GM19395 (cell line): Measurements from ENCODE around the gene PSMC4.

Source experiments
- ATAC-seq: cut with Tn5 transposase; IDR thresholded peaks from one replicate; pipeline ENCODE4 v1.9.1; 2021; ENCODE audit warnings: mild to moderate bottlenecking, moderate library complexity; ENCODE audit not compliant: unreplicated experiment

PSMC4 gene

DNA sequence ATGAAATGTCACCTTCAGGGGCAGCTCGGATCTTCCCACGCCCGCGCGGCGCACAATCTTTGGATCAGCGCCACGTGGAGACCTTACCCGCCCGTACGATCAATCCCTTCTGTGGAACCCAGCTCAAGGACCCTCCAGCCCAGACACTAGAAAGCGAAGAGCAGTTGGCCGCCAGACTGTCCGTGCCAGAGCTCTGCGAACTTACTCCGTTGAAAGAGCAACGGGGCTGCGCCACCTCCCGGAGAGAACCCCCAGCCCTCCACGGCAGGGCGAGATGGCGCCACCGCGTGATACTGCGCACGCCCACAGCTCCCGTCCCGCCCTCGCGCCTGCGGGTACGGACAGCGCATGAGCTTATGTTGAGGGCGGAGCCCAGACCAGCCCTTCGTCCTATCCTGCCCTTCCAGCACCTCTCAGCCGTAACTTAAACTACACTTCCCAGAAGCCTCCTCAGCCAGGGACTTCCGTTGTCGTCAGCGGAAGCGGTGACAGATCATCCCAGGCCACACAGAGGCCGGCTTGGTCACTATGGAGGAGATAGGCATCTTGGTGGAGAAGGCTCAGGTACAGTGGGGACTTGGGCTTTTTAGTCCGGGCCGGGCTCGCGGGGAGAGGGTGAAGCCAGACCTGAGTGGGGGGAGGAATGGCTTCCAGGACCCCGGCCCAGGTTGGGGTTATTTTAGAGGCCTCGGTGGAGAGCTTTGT lies at the start of gene PSMC4:
TSS of gene PSMC4 (plus strand) at position 491 of the 705 bp plus-strand sequence. CDS start at position 529, 38 bp downstream.
- ATAC-seq: peak; percentile 94

DNA sequence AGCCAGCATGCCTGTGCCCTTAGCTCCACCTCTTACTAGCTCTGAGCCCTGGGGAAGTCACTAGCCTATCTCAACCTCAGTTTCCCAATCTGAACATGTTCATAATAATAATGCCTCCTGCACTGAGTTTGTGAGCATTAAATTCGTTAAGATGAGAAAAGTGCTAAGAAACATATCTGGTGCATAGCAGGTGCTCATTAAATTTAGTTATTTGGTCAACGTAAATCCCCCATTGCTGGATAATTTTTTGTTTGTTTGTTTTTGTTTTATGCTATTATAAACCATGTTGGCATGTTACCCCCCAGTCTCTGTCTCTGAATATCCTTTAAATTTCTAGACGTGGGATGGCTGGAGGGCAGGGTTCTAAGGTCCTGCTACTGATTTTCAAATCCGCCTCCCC lies 47.1 kb upstream of the PSMC4 start:
- ATAC-seq: no peak

DNA sequence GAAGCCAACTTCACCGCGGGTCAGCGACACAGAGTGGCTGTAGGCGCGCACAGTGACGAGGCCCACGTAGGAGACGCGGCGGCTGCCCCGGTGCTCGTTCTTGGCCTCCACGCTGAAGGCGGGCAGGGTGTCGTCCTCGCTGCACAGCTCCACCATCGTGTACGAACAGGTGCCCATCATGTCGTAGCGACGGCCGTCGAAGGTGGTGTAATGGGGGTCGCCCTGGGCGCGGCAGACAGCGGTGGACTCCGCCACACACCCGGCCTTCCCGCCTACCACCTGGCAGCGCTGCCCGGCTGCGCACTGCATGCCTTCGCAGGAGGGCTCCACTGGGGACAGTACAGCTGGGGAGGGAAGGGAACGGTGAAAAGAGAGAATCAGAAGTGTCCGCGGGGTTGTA lies 46.6 kb upstream of the PSMC4 start:
- no peak for ATAC-seq

DNA sequence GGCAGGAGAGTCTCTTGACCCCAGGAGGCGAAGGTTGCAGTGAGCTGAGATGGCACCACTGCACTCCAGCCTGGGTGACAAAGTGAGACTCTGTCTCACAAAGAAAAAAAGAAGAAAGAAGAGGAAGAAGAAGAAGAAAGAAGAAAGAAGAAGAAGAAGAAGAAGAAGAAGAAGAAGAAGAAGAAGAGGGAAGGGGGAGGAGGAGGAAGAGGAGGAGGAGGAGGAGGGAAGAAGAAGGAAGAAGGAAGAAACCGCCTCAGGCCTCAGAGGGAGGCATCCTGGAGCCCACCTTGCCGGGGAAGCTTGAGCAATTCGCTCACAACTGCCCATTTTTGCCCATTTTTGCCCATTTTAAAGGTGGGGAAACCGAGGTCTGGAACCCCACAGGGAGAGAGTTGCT lies 46.0 kb upstream of the PSMC4 start:
- ATAC-seq: no peak

DNA sequence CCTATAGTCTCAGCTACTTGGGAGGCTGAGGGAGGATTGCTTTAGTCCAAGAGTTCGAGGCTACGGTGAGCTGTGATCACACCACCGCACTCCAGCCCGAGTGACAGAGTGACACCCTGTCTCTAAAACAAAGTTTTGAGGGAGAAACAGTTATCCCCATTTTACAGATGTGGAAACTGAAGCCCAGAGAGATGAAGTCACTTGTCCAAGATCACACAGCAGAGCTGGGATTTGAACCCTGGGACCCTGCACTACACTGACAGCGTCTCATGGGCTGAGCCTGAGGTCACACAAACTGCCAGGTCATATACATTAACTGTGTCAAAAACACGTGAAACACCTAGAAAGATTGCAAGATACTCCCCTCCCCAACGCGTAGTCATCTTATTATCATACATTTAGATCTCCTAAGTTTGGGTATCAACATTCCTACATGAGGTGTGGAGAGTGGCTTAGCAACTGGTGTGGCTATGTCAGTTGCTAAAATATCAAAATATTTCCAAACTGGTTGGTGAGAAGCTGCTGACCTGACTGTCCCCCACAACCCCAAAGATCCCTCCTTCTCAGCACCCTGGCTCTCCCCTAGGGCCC lies 44.7 kb upstream of the PSMC4 start:
- no peak for ATAC-seq

DNA sequence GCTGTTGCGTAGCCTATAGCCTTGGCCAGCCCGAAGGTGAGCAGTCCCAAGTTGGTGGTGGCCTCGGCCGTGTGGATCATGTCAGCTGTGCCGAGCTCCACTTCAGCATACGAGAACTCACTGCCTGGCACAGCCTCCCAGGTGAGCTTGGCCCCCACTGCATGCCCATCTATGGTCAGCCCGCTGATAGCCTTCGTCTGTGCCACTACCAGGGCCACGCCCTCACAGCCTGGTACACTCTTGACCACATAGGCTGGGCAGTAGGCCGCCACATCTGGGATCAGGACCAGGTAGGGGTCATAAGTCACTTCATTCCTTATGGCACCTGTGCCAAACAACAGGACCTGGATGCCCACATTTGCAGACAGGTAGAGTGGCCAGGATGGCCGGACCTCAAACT lies 43.9 kb upstream of the PSMC4 start:
- ATAC-seq: no peak

DNA sequence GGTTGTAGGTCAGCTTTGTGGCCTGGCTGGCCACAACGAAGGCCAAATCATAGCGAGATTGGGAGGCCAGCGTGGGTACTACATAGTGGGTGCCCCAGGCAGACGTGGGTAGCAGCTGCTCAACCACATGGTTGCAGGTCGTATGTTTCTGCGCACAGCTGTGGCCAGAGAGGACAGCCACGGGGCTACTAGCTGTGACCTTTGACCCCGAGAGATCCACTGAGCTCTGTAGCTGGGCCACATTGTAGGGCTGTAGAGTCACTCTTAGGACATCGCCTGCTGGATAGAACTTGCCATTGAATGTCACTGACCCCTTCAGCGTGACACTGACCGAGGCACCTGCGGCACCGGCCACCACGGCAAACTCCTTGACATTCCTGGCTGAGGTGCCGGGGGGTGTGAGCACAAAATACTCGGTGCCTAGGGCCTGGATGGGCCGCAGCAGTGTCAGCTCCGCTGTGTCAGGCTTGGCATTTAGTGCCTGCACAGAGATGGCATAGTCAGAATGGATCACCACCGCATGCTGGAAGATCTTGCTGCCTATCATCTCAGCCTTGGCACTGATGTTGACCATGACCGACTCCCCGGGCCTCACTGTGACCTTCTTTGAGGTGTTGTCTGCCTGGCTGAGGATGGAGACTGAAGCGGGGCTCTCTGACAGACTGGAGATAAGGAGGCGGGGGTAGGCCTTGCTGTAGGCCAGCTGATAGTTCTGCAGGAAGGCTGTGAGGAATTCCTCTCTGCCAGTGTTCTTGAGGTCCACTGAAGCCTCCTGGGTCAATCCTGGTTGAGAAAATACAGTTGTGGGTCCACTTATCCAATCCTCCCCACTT lies 43.2 kb upstream of the PSMC4 start:
- no peak for ATAC-seq

DNA sequence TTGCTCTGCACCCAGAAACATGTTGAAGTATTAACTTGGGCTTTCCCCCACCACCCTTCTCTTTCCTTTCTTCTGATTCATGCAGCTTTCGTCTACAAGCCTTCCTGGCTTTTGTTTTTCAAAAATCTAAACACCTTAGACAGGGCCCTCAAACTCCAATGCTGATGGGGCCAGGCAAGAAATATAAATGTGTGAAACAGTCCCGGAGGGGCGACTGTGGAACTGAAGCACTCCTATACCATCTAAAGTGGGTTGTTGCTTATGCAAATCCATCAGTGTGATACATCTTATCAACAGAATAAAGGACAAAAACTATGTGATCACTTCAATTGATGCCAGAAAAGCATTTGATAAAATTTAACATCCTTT lies 42.6 kb upstream of the PSMC4 start:
- ATAC-seq: no peak

DNA sequence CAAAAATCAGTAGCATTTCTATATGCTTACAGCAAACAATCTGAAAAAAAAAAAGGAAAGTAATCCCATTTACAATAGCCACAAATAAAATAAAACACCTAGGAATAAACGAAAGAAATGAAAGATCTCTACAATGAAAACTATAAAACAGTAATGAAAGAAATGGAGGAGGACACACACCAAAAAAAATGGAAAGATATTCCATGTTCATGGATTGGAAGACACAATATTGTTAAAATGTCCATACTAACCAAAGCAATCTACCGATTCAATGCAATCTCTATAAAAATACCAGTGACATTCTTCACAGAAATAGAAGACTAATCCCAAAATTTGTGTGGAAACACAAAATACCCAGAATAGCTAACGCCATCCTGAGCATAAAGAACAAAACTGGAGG lies 41.2 kb upstream of the PSMC4 start:
- no peak for ATAC-seq

DNA sequence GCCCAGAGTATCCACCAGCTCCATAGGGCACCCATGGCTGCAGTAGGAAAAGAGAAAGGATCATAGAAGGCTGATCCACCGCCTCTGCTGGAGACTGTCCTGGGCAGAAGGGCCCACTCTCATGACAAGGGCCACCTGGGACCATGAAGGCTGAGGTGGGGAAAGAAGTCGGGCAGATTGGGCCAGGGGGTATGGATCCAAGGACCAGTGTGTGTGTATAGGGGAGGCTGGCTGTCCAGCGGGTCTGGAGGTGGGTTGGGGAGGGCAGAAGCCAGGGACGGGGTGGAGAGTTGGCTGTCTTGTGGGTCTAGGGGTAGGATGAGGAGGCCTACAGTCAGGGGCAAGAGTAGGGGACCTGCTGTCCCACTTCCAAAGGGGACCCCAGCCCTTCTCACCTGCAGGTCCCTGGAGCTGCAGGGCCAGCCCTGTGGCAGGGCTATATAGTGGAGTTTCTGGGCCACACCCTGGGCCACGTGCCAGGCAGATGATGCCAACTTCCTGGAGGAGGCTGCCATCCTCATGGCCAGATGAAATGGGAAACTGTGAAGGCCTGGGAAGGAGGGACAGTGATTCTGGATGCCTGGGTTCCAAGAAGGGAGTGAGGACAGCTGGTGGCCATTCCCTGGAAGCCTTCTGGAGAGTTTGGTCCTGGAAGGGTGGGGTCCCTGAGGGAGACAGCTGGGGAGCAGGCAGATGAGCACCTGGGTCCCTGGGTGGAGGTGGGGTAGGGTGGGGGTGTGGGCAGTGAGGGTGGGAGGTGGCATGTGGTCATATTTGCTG lies 36.2 kb upstream of the PSMC4 start, which contains the start of gene FCGBP:
TSS of gene FCGBP (minus strand) at position 51 of the 780 bp plus-strand sequence.
- no peak for ATAC-seq

DNA sequence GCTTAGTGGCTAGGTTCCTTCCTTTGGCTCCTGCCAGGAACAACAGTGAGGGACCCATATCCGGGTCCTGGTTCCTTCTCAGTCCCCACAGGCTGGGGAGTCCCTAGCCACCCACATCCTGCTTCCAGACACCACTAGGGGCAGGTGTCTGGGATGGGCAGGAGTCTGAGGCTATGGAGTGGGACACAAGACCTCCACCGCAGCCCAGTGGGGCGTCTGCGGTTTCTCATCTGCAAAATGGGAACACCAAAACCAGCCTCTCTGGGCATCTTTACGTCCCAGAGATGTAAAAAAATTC lies 35.7 kb upstream of the PSMC4 start:
- ATAC-seq: no peak

DNA sequence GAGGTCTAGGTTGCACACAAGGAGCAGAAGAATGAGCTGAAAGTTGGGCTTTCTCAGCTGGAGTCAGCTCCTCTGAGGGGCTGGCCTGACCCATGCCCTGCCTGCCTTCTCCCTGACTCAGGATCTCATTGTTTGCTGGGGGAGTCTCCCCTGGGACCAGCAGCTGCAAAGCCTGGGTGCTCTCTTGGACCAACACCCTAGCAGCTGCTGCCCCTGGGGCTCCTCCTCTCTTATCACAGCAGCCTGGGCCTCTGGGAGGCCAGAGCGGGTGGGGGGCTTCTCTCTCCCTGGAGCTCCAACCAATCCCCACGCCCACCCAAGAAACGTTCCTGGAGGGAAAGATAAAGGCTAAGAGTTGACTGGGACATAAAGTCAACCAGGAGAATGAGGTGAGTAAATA lies 34.9 kb upstream of the PSMC4 start:
- ATAC-seq: no peak

DNA sequence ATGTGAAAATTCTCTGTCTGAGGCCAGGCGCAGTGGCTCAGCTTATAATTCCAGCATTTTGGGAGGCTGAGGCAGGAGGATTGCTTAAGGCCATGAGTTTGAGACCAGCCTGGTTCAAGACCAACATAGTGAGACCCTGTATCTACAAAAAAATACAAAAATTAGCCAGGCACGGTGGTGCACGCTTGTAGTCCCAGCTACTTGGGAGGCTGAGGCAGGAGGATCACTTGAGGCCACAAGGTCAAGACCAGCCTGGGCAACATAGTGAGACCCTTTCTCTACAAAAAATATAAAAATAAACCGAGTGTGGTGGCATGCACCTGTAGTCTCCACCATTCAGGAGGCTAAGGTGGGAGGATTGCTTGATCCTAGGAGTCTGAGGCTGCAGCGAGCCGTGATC lies 34.3 kb upstream of the PSMC4 start:
- ATAC-seq: no peak

DNA sequence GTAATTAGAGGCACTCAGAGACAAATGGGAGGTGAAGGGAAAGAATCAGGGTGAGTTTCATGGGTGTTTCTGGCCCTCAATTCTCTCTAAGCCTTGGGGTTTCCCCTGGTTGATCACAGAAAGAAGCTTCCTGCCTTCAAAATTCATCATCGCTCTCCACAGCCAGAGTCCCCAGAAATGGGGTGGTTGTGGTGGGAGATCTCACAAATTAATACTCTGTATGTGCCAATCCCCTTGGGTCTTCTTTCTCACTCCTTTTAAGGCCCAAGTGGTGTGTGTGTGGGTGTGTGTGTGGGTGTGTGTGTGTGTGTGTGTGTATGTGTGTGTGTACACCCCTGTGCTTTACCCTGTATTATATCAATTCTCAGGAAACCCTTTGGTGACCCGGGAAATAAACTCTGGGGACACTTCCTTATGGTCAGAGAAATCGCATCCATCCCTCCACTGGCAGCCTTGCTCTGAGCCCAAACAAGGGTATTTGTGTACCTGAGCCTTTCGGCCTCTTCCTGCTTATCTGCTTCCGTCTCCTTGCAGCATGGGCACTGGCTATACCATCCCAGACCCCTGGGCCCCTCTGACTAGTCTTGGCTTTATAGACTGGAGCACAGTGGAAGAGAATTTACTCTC lies 33.8 kb upstream of the PSMC4 start:
- no peak for ATAC-seq

DNA sequence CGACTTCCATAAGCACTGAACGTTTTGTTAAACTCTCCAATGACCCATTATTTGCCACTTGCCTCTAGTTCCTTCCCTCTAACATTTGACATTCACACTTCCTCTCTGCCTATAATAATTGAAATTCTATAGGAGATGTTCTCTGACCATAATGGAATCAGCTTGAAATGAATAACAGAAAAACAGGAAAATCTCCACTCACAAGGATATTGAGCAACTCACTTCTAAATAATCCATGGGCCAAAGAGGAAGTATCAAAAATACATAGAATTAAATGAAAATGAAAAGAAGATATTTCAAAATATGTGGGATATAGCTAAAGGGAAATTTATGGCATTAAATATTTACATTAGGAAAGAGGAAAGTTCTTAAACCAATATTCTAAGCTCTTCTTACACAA lies 33.2 kb upstream of the PSMC4 start:
- no peak for ATAC-seq

DNA sequence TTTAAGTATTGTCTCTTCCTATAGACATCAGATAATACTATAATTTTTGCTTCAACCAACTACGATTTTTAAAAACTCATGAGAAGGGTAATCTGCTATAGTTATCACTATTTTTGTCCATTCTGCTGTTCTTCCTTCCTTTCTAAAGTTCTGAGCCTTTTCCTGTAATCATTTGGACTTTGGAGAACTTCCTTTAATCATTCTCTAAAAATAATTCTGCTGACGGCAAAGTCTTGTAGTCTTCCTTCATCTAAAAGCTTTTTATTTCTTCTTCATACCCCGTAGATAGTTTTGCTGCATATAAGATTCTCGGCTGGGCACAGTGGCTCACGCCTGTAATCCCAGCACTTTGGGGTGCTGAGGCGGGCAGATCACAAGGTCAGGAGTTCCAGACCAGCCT lies 31.4 kb upstream of the PSMC4 start:
- ATAC-seq: no peak

DNA sequence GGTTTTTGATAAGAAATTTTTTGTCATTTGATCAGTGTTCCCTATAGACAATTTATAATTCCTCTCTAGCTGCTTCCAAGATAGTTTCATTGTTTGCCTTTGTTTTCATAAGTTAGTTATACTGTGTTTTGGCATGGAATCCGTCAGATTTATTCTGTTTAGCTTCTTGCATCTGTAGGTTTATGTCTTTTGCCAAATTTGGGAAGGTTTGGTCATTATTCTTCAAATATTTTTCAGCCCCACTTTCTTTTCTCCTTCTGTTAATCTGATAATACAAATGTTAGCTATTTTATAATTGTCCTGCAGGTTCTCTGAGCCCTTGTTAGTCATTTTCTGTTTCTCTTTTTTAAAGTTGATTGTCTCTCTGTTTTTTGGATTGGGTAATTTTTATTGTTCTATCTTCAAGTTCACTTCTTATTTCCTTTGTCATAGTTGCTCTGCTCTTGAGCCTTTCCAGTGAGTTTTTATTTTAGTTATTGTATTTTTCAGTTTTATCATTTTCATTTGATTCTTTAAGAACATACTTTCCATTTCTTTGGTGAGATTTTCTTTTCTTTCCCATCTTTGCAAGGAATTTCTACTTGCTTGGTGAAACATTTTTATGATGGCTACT lies 30.6 kb upstream of the PSMC4 start:
- ATAC-seq: no peak

DNA sequence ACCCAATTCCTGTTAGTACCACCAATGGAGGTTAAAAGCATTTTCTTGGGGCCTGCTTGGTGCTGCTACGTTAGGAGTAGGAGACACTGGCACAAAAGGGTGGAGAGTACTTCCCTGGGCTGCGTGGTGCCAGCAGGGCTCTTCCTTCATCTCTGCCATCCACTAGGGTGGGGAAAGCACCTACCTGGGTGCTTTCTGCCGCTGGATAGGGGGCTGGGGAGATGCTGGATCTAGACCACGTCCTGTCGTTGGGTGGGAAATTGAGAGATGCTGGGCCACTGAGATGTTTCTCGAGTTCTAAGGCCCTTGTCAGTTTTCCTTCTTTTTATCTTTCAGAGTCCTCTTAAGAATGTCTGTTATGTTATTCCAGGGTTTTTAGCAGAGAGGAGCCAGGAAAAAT lies 29.8 kb upstream of the PSMC4 start:
- no peak for ATAC-seq

DNA sequence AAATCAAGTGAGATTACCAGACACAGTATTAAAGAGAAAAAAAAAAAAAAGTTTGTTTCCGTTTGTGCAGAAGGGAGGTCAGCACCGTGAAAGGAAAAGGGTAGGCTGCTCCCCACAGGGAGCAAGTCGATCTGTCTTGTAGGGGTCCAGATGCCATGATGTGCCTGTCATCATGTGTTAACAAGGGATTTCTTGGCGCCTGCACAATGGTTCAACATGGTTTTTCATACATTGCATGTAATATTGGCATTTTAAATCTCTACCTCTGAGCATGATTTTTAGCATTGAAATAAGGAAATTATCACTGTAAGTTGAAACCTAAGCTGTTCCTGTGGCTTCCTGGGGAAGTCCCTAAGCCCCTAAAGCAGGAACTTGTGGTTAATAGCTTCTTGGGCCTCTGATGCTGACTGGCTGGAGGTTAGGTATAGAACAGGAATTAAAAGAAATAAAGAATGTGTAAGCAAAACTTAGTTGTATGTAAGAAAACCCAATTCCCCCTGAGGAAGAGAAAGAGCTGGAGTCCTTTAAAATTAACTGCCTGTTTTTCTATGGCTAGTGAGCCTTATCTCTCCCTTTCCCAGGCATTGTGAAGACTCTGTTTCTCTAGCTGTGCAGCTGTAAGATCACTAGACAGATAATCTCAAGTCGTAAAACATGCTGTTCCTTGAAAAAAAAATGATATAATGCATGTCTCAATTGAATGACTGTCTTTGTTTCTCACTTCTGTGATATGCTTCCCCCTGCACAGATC lies 29.2 kb upstream of the PSMC4 start:
- peak; percentile 75 for ATAC-seq

DNA sequence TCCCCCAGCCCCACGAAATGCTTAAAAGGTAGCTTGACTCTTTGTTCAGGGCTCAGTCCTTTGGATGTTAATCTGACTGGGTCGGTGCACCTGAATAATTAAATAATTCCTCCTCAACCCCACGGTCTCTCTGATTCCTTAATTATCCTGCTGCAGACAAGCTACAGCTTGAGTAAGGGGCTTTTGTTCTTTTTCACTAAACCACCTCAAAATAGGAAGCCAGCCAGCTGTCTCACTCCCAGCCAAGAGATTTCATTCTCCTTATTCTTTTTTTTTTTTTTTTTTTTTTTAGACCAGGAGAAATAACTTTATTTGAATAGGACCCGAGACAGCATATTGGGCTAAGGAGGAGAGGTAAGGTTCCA lies 28.6 kb upstream of the PSMC4 start:
- ATAC-seq: no peak
